ENCODE data around the gene TEX22.

The TEX22 gene

DNA sequence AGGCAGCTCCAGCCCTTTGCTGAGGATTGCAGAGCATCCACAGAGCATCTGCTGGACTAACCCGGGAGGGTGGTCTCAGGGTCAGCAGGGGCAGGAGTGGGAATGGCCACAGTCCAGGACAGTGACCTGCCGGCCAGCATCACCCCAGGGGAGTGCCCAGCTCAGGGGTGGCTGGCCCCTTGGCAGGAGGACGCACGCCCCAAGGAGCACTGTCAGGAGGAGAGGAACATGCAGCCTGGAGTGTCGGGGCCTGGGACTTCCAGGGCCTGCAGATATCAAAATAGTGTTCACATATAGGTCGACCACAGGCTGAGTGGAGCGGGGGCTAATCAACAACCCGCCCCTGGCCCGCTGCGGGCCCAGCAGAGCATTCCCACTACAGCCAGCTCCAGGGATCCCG, 33.2 kb upstream of the TEX22 start:
- peaks cover 4% of the 10 kb centered on the region for H3K36me3 ChIP-seq

DNA sequence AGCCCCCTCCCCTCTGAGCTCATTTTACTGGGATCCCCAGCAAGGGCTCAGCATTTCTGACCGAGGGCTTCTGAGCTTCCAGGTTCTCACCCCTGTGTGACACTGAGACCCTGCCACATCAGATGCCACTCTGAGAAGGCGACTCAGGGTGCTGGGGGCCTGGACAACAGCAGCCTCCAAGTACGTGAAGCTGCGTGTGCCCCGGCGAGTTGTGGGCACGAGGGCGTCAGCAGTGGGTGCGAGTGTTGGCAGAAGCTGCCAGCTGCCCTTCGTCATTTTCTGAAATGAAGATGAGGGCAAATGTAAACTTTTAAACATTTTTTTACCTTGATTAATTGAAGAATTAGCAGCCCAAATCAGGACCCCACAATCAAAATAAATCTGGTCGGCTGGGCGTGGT, 32.7 kb upstream of the TEX22 start:
- Histone ChIP-seq H3K36me3 (peaks cover 4% of the 10 kb centered on the region), H3K27ac (no peak overlapping the region), H3K4me1 (ENCODE audit: control insufficient read depth in 1 of 2, insufficient read depth in 1 of 2, low read depth in 1 of 2, low read length in 1 of 2) (no peaks in the 10 kb centered on the region), H3K27me3 (peaks cover 30% of the 10 kb centered on the region), H3K9me3 (no peaks in the 10 kb centered on the region), H3K4me3 (ENCODE audit: low read depth in 1 of 2, low read length in 1 of 2) (no peak overlapping the region)
- TF ChIP-seq, protein P1, sequence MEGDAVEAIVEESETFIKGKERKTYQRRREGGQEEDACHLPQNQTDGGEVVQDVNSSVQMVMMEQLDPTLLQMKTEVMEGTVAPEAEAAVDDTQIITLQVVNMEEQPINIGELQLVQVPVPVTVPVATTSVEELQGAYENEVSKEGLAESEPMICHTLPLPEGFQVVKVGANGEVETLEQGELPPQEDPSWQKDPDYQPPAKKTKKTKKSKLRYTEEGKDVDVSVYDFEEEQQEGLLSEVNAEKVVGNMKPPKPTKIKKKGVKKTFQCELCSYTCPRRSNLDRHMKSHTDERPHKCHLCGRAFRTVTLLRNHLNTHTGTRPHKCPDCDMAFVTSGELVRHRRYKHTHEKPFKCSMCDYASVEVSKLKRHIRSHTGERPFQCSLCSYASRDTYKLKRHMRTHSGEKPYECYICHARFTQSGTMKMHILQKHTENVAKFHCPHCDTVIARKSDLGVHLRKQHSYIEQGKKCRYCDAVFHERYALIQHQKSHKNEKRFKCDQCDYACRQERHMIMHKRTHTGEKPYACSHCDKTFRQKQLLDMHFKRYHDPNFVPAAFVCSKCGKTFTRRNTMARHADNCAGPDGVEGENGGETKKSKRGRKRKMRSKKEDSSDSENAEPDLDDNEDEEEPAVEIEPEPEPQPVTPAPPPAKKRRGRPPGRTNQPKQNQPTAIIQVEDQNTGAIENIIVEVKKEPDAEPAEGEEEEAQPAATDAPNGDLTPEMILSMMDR (IDR thresholded peaks at IDR 0.05) = no peak

More for the DNA sequence above, 33.2 kb upstream of the TEX22 start:
- Histone ChIP-seq H3K4me1 (ENCODE audit: control insufficient read depth in 1 of 2, insufficient read depth in 1 of 2, low read depth in 1 of 2, low read length in 1 of 2) (no peaks in the 10 kb centered on the region), H3K27ac (no peak overlapping the region), H3K27me3 (peaks cover 30% of the 10 kb centered on the region), H3K4me3 (ENCODE audit: low read depth in 1 of 2, low read length in 1 of 2) (no peak overlapping the region), H3K9me3 (no peaks in the 10 kb centered on the region)
- TF ChIP-seq, protein P1 (IDR thresholded peaks at IDR 0.05) = no peak

DNA sequence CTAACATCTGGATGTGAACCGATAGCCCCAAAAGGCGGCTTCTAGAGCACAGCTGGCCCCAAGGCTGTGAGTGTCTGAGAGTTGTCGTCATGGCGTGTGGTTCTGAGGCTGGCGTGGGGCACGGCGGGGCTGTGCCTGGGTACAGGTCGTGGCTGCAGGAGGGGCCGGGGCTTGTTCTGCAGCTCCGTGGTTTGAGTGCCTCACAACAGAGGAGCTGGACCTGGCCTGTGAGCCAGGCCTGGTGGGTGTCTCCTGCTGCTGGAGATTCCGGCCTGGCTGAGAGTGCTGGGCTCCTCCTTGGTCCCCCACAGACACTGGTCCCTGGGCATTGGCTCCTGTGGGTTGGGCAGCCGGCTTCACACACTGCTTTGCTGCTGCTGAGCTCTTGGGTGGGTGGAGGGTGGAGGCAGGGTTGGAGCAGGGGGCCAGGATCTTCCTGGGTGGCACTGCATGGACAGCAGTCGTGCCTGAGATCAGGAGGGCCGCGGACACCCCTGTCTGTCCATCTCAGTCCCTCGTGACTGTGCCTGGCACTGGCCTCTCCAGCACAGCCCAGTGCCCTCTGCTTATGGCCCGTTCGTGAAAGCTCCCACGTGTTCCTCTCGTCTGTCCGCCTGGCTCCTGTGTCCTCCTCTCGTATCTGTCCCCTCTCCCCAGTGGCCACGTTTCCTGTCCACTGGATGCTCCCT, 31.8 kb upstream of the TEX22 start:
- TF ChIP-seq, protein P1 (IDR thresholded peaks at IDR 0.05) = no peak

DNA sequence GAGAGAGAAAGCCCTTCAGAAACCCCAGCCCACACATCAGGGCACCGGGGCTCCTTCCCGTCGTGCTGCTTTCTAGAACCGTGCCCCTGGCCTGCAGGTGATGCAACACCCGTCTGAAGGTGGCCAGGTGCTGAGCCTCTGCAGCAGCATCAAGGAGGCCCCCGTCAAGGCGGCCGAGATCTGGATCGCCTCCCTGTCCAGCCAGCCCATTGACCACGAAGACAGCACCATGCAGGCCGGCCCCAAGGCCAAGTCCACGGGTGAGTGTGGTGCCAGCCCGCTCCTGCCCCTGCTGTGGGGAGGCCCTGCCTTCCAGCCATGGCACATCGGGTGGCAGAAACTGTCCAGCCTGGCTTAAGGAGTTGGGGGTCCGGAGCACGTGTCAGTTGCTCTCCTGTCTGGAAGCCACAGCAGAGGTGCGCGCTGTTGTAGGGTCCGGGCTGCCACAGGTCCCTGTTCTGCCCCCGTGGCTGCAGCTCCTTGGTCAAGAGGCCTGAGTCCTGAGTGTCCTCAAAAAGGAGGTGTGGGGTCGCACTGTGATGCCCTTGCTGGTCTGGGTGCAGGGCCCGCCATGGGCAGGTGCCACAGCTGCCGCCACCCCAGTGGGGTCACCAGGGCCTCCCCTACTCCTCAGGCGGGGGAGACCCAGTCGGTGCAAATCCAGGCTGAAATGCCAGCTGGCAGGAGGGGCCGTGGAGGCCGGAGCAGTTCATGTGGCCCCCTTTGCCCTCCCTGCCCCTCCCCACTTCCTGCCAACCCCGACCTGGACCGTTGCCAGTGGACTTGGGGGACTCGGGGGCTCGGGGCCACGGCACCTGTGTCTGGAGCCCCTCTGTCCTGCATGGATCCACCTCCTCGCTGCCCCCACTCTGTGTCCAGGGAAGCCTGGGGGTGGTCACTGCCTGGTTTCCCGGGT, 31.0 kb upstream of the TEX22 start:
- H3K4me3 ChIP-seq (ENCODE audit: low read depth in 1 of 2, low read length in 1 of 2) = no peak overlapping the region
- H3K4me1 ChIP-seq (ENCODE audit: control insufficient read depth in 1 of 2, insufficient read depth in 1 of 2, low read depth in 1 of 2, low read length in 1 of 2) = no peaks in the 10 kb centered on the region
- peaks cover 4% of the 10 kb centered on the region for H3K36me3 ChIP-seq
- H3K9me3 ChIP-seq = no peaks in the 10 kb centered on the region
- H3K27me3 ChIP-seq = peaks cover 30% of the 10 kb centered on the region
- TF ChIP-seq, protein P1 (IDR thresholded peaks at IDR 0.05) = no peak
- no peak overlapping the region for H3K27ac ChIP-seq

More for the DNA sequence above, 31.8 kb upstream of the TEX22 start:
- H3K4me1 ChIP-seq (ENCODE audit: control insufficient read depth in 1 of 2, insufficient read depth in 1 of 2, low read depth in 1 of 2, low read length in 1 of 2) = no peaks in the 10 kb centered on the region
- H3K9me3 ChIP-seq = no peaks in the 10 kb centered on the region
- H3K4me3 ChIP-seq (ENCODE audit: low read depth in 1 of 2, low read length in 1 of 2) = no peak overlapping the region
- H3K36me3 ChIP-seq = peaks cover 4% of the 10 kb centered on the region
- peaks cover 30% of the 10 kb centered on the region for H3K27me3 ChIP-seq
- no peak overlapping the region for H3K27ac ChIP-seq

DNA sequence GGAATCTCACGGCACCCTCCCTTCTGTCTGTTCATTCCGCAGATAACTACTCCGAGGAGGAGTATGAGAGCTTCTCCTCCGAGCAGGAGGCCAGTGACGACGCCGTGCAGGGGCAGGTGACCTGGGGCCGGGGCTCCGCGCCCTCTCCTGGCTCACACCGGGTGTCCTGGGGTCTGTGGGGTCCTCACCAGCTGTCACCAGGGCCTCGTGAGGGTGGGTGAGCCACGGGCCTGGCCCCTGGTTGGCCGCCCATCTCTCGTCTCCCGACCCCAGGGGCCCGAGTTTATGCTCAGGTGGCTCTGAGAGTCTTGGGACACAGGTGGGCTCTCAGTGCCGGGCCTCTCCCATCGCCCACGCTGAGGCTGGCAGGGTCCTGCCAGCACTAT, 30.3 kb upstream of the TEX22 start:
- TF ChIP-seq, protein P1 (IDR thresholded peaks at IDR 0.05) = no peak
- no peaks in the 10 kb centered on the region for H3K4me1 ChIP-seq (ENCODE audit: control insufficient read depth in 1 of 2, insufficient read depth in 1 of 2, low read depth in 1 of 2, low read length in 1 of 2)
- H3K4me3 ChIP-seq (ENCODE audit: low read depth in 1 of 2, low read length in 1 of 2) = no peak overlapping the region
- H3K27me3 ChIP-seq = peaks cover 24% of the 10 kb centered on the region
- no peak overlapping the region for H3K27ac ChIP-seq
- H3K9me3 ChIP-seq = no peaks in the 10 kb centered on the region
- peaks cover 4% of the 10 kb centered on the region for H3K36me3 ChIP-seq

Data from neutrophil (primary cell).